ENCODE measurements around the gene CRYBG1. TPM values are rescaled to one million over a fixed set of nuclear protein-coding genes. Genes with fewer than 3 reads are reported as not detected.

The CRYBG1 gene
- polyA plus RNA-seq, 3 donors = 22.1 to 30.2 (median 30.0) TPM

DNA sequence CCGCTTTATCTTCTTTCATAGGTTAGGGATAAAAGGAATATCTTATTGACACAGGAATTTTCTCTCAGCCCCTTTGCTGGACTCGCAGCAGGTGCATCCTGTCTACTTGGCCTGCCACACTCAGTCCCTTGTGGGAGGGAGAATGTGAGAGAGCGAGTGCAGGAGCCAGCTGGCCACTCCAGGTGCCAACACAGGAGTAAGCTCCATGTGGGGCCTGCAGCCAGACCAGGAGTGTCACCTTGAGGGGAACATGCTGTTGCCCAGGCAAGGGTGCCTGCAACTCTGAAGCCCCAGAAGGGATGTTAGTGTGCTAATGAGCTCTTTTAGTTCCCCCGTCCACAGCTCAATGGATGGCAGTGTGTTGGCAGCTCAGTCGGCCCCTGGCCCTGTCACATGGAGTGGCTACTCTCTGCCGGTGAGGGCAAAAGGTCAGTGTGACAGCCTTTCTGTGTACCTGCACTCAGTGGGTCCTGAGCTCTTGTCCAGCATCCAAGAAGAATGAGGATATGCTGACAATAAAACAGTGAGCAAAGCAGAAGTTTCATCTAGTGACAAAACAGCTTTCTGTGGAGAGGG, 57.1 kb downstream of the CRYBG1 start:
- no peak for DNase-seq (ENCODE audit: low read depth in 3 of 3, low spot score in 2 of 3)

DNA sequence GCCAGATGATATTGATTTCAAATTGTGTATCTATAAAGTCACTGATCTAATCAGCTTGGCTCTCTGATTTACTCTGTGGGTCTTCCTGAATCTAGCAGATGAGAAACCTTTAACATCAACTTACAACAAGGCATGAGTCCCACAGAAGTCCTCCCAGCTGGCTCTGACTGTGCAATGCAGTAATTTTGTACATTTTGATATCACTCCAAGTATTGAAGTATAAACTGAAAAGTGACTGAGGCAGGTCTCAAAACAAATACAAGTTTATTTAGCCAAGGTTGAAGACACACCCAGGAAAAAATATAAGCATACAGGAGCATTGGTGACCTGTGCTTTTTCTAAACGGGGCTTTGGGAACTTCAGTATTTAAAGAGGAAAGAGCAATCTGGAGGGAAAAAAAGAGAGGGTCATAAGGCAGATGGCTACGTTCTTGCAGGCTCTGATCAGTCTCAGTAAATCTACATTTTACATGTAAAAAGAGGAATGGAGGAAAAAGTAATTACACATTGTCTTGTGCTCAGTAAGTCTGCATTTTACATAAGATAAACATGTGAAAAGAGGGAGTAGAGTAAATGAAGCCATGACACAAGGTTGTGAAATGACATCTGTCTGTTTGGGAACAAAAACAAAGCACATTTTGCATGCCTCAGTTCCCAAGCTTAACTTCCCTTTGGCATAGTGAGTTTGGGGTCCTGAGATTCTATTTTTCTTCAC, 59.5 kb downstream of the CRYBG1 start:
- no peak for DNase-seq (ENCODE audit: low read depth in 3 of 3, low spot score in 2 of 3)

DNA sequence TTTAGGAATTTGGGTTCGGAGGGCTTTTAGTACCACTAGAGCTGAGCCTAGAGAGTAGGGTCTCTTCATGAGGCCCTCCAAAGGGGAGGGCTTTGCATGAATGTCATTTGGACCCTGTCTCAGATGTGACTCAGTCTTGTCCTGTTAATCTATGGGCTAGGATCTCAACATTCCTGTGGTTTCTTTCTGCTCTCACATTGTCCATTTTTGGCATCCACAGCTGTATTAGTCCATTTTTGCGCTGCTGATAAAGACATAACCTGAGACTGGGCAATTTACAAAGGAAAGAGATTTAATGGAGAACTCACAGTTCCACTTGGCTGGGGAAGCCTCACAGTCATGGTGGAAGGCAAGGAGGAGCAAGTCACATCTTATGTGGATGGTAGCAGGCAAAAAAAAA, 61.0 kb downstream of the CRYBG1 start:
- no peak for DNase-seq (ENCODE audit: low read depth in 3 of 3, low spot score in 2 of 3)

DNA sequence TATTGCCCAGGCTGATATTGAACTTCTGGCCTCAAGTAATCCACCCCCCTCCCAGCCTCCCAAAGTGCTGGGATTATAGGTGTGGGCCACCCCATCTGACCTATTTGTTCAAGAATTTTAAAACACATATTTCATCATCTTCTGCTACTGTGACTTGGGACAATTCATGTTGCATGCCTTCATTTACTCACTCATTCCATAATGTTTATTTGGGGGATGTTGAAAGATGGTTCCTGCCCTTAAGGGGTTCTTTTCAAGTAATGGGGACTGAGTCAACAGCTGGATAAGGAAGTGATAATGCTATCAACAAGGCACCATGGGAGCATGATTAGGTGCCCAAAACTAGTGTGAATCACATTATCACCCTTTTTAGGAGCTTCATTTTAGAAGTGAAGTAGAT, 62.0 kb downstream of the CRYBG1 start:
- no peak for DNase-seq (ENCODE audit: low read depth in 3 of 3, low spot score in 2 of 3)

DNA sequence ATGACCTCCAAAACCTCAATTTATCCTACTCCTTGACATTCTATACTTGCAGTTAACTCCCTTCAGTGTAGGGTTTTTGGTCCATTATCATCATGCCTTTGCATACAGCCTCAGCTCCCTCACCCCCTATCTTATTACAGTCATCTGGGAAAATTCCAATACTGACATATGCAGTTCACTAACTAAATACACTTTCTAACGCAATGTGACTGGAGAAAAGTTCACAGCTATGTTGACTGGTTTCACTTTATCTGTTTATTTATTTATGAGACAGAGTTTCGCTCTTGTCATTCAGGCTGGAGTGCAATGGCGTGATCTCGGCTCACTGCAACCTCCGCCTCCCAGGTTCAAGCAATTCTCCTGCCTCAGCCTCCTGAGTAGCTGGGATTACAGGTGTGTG, 64.9 kb downstream of the CRYBG1 start:
- no peak for DNase-seq (ENCODE audit: low read depth in 3 of 3, low spot score in 2 of 3)

DNA sequence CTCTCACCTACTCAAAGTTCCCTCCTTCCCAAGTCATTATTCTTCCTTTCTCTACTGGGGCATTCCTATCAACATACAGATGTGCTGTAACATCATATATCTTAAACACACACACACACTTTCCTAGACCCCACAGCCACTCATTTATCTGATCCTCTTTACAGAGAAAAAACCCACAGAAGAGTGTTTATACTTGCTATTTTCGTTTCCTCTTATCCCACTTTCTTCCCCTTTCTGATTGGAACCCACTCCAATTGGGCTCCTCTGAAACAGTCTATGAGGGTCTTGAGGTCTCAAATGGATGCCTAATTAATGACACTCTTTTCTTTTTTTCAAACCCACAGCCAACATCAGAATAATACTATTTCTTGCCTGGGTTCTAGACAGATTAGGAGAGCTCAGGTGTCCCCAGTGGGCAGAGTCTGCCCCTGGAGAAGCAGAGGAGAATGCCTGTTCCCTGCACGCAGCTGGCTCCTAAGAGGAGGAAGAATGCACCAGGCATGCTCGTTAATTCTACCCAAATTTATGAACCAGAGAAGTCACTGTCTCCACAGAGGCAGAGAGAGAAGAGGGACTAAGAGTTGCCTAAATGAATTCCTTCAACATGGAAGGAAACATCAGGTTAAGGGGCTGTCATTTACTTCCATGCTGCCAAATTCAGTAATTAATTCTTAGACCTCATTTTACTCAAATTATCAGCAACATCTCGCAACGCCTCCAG, 65.9 kb downstream of the CRYBG1 start:
- DNase-seq (ENCODE audit: low read depth in 3 of 3, low spot score in 2 of 3) = no peak

DNA sequence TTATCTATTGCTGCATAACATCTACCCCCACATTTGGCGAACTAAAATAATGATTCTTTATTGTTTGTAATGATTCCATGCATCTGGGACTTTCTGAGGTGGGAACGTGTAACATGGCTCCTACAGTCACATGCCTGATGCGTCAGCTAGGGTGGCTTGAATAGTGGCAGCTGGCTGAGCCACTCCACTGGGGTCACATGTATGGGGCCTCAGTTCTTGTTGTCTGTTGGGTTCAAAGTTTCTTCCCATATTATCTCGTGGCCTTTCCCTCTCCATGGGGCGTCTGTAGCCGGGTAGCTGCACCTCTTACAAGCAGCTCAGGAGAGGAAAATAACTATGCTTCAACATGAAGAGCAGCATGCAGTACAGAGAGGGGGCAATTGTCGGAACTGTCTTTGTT, 69.9 kb downstream of the CRYBG1 start:
- DNase-seq (ENCODE audit: low read depth in 3 of 3, low spot score in 2 of 3) = no peak

DNA sequence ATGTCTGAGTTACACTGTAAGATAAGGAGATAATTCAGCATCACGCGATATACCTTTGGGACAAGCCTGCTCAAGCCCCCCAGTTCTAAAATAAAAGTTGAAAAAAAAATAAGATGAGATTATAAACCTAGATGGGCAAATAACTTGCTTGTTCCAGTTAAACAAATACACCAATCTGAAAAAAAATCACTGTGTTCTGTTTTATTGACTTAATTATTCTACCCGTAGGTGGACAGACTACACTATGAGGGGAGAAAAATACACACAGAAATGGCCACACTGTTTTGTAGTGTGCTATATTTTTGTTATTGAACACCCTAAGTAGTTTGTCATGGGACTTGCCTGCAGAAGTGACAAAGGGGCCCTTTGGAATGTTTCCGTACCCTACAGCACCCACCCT, 70.9 kb downstream of the CRYBG1 start:
- no peak for DNase-seq (ENCODE audit: low read depth in 3 of 3, low spot score in 2 of 3)

DNA sequence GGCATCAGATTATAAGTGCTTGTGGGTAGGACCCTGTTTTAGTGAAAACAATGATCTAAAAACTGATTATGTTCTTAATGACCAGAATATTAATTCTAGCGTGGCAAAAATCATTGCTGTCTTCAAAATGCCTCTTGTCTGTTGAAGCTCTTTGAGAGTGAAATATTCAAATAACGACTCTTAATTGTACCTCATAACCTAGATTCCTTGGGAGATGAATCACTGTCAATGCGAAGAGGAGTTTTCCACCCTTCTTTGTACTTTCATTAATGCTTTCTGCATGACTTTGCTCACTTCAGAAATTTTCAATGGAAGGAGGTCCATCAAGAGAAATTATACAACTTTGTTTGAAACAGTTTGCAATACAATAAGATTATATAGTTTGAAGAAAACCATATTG, 71.5 kb downstream of the CRYBG1 start:
- DNase-seq (ENCODE audit: low read depth in 3 of 3, low spot score in 2 of 3) = no peak

DNA sequence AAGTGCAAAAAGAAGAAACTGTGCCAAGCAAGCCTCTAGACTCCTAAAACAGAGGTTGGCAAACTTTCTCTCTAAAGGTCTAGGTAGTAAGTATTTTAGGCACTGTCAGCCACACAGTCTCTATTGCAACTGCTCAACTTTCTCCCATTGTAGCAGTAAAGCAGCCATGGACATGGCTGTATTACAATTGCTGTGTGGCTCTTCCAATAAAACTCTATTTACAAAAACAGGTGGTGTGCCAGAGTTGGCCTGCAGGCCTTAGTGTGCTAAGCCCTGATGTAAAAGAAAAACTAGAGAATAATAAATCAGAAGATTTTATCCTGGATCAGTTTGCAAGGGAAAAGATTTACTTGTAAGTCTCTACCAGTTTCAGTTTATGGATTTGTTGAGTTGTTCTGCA, 74.0 kb downstream of the CRYBG1 start:
- no peak for DNase-seq (ENCODE audit: low read depth in 3 of 3, low spot score in 2 of 3)

DNA sequence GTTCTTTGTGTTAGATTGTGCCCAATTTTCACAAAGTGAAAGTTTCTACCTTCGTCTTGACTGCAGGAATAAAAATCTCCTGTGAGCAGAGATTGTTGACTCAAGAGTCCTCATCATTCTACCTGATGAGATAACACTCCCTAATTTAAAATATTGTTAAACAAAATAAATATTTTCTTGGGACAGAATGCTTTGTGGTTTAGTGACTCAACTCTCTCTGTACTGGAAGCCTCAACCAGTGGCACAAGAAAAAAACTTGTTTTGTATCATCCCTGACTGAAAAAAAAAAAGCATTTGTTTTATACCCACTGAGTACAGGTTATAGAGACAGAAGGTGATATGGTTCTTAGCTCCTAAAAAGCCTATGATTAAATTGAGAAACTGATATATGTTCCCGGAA, 78.9 kb downstream of the CRYBG1 start:
- no peak for DNase-seq (ENCODE audit: low read depth in 3 of 3, low spot score in 2 of 3)

DNA sequence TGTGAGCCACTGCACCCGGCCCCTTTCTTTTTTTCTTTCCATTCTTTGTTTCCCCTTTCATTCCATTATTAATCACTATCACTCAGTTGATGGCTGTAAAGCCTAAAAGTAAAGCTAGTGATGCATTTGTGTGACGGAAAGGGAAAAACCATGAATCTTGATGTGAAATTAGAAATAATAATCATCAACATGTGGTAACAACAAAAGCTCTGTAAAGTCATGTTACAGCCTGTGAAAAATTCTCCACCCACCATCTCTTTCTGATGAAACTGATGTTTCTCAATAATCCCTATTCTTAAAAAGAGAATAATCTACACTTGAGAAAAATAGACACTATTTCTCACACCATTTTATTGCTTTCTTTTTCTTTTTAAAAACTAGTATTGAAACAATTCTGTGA, 80.0 kb downstream of the CRYBG1 start:
- DNase-seq (ENCODE audit: low read depth in 3 of 3, low spot score in 2 of 3) = no peak

DNA sequence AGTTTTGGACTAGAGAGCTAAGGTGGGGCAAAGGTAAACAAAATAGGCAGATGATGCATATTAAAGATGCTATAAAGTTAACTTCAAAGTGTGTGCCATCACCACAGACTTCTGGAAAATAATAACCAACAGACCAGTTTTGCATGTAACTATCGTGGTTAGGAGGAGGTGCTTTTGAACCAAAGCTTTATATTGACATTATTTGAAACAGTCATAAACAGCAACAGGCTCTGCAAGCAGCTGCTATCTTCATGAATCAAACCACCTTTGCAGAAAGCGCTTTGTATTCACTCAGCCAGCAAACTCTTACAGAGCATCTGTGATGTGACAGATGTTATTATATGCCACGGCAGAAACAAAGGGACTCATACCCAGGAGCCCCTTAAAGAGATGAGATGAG, 81.9 kb downstream of the CRYBG1 start:
- DNase-seq (ENCODE audit: low read depth in 3 of 3, low spot score in 2 of 3) = no peak

DNA sequence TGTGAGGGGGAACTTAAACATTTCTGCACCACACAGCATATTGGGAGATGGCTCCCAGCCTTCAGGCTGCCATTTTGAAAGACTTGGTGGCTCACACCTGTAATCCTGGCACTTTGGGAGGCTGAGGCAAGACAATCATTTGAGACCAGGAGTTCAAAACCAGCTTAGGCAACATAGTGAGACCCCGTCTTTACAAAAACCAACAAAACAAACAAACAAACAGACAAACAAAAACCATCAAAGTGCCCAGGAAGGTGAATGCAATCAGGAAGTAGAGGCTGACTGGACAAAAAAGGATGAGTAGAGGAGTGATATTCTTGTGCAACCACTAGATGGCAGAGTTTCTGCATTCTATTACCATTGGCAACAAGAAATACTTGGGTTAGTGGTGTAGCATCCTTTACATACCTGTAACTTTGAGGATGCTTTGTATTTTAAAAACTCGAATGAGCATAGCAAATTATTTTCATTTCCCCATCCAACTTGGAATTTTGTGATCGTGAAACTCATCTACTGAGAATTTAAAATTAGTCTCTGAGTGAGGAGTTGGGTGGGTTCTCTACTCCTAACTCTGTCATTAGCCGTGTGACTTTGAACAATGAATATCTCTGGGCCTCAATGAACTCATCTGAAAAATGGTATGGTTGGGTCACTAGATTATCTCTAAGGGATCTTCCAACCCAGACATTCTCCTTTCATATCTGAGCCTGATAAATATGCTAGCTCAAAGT, 84.4 kb downstream of the CRYBG1 start:
- DNase-seq (ENCODE audit: low read depth in 3 of 3, low spot score in 2 of 3) = no peak

DNA sequence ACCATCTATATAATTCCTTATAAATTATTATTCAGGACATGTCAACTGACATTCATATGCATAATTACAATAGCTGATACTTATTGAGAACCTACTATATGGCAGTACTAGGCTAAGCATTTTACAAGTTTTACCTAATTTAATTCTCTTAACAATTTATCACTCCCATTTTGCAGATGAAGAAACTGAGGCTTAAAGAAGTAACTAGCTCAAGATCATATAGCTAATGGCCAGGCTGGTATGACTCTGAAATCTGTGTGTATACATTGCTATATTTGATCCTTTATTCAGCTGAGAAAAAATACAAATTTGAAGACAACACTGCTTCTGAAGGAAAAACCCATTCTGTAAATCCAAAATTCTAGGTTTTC, 85.0 kb downstream of the CRYBG1 start:
- no peak for DNase-seq (ENCODE audit: low read depth in 3 of 3, low spot score in 2 of 3)

DNA sequence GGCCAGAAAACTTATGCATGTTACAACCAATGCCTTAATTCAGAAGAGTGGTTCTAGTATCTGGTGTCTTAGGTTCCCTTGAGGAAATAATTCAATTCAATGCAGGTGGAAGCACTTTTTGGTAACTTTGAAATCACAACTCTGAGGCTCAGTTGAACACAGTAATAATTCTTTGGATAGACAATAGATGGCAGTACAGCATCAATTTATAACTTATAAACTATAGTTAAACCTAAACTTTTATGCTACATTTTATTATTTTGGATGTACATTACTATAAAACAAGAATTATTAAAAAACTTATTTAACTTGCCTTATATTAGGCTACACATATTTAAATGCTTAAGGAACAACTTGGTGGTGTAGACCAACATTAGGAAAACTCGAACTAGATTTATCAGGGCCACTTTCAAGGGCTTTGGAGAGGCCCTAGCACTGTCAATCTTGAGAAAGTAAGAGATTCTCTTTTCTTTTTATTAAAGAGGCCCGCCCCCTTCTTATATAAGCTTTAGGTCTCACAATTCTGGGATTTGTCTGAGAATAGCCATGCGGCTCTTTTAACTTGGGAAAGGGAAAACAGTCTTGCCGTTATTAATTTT, 85.9 kb downstream of the CRYBG1 start:
- no peak for DNase-seq (ENCODE audit: low read depth in 3 of 3, low spot score in 2 of 3)

DNA sequence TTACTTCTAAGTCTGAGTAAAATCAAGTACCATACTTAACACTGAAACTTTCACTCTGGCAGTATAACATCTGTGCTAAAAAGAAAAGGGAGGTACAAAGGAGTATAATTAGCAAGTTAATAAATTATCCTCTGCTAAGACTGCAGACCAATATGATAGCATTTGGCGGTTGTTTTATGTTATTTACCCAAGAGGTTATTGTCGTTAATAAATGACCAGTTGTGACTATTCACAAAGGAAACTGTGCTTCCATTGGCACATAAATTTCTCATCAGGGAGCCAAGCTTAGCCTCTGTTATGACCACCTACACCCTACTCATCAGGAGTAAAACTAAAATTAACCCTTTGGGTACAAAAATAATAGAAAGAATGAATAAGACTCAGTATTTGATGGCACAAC, 86.5 kb downstream of the CRYBG1 start:
- DNase-seq (ENCODE audit: low read depth in 3 of 3, low spot score in 2 of 3) = no peak

DNA sequence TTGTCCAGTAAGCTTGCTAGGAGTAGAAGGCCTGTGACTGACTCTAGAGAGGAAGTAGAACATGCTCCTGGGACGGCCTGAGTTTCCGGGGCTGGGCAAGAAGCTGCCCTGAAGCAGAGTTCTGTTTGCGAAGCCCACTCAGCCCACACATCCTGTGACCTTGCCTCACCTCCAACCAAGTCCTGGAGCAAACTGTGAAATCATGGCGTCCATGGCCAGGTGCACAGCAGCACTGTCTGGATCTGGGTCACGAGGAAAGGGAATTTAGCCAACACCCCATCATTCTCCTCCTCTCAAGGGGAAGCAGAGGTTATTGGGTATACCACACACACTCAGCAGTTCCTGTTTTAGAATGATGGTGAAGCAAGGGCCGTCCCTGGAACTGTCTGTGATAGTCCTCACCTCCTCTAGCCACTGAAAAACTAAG, 87.5 kb downstream of the CRYBG1 start:
- no peak for DNase-seq (ENCODE audit: low read depth in 3 of 3, low spot score in 2 of 3)

DNA sequence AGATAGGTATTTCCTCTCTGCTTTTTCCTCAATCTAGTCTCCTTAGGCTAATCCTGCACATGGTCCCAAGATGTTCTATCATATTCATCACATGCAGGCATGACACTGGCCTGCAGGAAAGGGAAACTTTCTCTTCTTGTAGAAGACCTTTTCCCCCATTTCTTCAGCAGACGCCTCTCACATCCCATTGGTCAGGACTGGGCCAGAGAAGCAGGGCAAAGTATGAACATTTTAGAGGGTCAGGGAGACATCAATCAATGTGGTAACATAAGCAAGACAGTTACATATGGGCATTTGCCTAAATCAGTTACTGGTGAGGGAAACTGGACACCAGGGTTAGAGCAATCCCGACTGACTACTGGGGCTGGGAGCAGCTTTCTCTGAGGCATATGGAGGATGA, 90.1 kb downstream of the CRYBG1 start:
- no peak for DNase-seq (ENCODE audit: low read depth in 3 of 3, low spot score in 2 of 3)

DNA sequence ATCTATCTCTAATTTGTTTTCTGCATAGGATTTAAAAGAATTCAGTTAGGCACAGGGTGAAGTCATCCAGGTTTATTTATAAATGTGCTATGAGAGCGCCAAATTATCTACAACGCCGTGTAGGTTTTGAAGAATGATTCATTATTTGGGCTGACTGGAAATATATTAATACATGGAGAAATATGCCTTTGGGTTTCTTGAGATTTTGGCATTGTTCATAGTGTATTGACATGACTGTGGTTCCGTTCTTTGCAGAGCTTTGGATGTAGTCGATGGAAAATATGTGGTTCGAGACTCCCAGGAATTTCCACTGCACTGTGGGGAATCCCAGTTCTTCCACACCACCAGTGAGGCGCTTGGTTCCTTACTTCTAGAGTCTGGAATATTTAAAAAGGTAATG, 90.9 kb downstream of the CRYBG1 start:
- DNase-seq (ENCODE audit: low read depth in 3 of 3, low spot score in 2 of 3) = no peak

DNA sequence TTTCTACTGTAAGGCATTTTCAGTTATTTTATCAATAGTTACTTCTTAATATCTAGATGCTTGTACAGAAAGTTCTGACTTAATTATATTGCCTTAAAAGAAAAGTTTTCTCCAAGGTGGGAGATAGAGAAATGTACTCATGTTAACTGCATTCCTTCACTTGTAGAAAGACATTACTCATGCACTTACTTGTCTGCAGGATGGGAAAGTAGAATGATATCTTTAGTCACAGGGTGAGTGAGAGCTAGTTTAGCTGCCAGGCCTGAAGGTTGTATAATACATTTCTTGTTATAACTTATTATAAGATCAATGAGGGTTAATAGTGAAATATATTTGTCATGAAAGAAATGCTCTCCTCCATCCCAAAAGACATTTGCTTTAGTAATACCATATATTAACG, 92.1 kb downstream of the CRYBG1 start:
- no peak for DNase-seq (ENCODE audit: low read depth in 3 of 3, low spot score in 2 of 3)

All from right renal cortex interstitium (tissue), 3 donors.